NCI-H146 treated with DMSO at 0.1 percent for 48 hours (cell line): ENCODE results near the gene LDLRAD2.
"Not testable (repeated sequence)": the region's sequence is repeated elsewhere in the genome, so short reads cannot be mapped to it uniquely, and the experiment has no call there.

Source experiments
- DNase-seq: peaks from one replicate; lab custom pipeline; 2025; ENCODE audit not compliant: unreplicated experiment; lab: John Stamatoyannopoulos, UW

LDLRAD2 gene

GRCh38 chr1:21811875-21812305 is at the start of gene LDLRAD2:
TSS of gene LDLRAD2 (plus strand) at chr1:21812265. CDS start at chr1:21812452, 187 bp downstream.
- DNase-seq = no peak

DNA sequence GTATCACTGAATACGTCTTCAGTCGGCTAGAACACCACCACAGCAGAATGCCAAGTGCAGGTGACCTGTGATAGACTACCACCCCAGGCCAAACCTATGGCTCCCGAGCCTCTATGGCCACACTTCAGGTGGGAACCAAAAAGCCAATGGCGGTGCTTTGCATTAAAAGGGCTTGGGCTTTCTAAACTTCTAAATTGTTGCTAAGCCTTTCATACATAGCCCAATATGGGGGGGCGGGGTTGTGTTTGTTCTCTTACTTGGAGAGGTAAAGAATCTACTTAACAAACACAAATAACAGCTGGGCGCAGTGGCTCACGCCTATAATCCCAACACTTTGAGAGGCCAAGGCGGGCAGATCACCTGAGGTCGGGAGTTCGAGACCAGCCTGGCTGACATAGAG is 48.8 kb upstream of the LDLRAD2 start:
- no peak for DNase-seq

GRCh38 chr1:21763694-21764419 is 48.2 kb upstream of the LDLRAD2 start:
- DNase-seq = no peak

DNA sequence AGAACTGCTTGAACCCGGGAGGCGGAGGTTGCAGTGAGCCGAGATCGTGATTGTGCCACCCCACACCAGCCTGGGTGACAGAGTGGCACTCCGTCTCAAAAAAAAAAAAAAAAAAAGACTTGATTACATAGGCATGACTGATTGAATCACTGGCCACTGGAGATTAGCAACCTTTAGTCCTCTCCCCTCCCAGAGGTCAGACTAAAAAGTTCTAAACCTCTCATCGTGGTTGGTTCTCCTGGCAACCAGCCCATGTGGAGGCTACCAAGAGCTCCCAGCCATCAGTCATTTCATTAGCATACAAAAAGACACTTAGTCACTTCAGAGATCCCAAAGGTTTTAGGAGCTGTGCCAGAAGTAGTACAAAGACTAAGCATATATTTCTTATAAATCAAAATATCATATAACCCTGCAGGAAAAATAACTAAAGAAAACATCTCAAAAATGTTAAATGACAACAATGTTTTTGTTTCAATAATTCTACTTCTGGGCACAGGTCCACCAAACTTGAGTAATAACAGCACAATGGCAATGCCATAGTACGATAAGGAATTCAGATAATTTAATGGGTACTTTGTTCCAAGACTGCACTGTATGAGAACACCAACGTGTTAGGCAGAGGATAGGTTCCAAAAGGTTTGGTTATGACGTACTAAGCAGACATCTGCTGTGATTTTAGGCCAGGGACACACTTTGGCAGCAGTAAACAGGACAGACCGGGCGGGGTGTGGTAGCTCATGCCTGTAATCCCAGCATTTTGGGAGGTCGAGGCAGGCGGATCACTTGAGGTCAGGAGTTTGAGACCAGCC is 47.2 kb upstream of the LDLRAD2 start:
- no peak for DNase-seq

- no peak for DNase-seq
Observed at GRCh38 chr1:21766210-21766609, 45.9 kb upstream of the LDLRAD2 start.

DNA sequence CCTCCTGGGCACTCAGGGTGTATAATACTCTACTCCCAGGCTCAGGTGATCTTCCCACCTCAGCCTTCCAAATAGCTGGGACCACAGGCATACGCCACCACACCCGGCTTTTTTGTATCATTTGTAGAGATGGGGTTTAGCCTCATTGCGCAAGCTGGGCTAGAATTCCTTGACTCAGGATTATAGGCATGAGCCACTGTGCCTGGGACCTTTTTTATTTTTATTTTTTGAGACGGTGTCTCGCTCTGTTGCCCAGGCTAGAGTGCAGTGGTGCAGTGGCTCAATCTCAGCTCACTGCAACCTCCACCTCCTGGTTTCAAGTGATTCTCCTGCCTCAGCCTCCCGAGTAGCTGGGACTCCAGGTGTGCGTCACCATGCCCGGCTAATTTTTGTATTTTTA is 45.0 kb upstream of the LDLRAD2 start:
- DNase-seq = not testable (repeated sequence)

DNA sequence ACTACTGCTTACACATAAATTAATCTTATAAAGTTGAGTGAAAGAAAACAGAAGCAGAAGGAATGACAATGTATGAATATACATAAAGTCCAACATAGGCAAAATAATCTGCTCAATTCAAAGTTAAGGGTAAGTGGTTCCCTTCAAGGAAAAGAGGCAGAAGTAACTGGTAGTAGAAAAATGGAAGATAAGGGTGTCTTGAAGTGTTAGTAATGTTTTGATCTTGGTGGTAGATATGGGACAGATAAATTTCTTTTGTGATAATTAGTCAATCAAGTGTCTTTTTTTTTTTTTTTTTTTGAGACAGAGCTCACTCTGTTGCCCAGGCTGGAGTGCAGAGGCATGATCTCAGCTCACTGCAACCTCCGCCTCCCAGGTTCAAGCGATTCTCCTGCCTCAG is 41.9 kb upstream of the LDLRAD2 start:
- no peak for DNase-seq

DNA sequence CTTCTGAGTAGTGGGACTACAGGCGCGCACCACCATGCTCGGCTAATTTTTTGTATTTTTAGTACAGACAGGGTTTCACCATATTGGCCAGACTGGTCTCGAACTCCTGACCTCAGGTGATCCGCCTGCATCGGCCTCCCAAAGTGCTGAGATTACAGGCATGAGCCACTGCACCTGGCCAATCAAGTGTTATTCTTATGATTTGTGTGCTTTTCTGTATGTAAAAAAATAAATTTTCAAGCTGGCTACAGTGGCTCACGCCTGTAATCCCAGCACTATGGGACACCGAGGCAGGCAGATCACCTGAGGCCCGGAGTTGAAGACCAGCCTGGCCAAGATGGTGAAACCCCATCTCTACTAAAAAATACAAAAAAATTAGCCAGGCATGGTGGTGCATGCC is 41.5 kb upstream of the LDLRAD2 start:
- DNase-seq = not testable (repeated sequence)

DNA sequence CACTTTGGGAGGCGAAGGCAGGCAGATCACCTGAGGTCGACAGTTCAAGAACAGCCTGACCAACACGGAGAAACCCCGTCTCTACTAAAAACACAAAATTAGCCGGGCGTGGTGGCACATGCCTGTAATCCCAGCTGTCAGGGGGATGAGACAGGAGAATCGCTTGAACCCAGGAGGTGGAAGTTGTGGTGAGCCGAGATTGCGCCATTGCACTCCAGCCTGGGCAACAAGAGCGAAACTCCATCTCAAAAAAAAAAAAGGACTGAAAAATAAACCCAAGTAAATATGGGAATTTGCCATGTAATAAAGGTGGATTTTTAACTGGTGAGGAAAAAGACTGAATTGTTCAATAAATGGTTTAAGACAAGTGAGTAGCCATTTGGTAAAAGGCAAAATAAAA is 40.4 kb upstream of the LDLRAD2 start:
- not testable (repeated sequence) for DNase-seq

GRCh38 chr1:21773585-21773984 is 38.5 kb upstream of the LDLRAD2 start:
- DNase-seq = no peak

DNA sequence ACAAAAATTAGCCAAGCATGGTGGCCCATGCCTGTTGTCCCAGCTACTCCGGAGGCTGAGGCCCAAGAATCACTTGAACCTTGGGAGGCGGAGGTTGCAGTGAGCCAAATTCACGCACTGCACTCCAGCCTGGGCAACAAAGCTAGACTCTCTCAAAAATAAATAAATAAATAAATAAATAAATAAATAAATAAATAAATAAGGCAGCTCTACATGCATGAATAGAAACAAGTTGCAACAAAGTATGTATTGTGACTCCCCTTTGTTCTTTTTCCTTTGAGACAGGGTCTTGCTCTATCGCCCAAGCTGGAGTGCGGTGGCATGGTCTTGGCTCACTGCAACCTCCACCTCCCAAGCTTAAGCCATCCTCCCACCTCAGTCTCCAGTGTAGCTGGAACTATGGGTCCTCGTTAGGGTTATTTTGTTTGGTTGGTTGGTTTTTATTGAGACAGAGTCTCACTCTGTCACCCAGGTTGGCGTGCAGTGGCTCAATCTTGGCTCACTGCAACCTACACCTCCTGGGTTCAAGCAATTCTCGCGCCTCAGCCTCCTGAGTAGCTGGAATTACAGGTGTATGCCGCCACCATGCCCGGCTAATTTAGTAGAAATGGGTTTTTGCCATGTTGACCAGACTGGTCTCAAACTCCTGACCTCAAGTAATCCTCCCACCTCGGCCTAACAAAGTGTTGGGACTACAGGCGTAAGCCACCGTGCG is 37.1 kb upstream of the LDLRAD2 start:
- no peak for DNase-seq

GRCh38 chr1:21775550-21775914 is 36.5 kb upstream of the LDLRAD2 start:
- DNase-seq = no peak

DNA sequence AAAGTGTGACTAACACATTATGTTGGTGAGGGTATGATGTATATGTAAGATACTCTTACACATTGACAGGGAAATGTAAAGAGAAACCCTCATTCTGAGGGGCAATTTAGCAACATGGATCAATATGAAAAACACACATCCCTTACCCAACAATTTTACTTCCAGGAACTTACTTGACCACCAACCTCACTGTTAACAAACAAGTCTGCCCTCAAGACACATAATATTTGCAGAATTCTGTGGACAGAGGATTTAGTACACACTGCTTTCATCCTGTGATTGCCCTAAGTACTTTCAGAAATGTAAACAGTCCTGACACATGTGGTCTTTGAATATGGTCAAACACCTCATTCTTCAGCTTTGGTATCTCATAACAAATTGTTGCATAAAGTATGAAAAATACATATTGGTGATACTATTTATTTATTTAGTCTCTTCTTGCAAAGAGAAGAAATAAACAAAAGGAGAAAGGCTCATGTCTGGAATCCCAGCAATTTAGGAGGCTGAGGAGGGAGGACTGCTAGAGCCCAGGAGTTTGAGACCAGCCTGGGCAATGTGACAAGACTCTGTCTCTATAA is 36.0 kb upstream of the LDLRAD2 start:
- no peak for DNase-seq

GRCh38 chr1:21776925-21777324 is 35.1 kb upstream of the LDLRAD2 start:
- not testable (repeated sequence) for DNase-seq

GRCh38 chr1:21778405-21778727 is 33.7 kb upstream of the LDLRAD2 start:
- DNase-seq = no peak

GRCh38 chr1:21779613-21780521 is 32.2 kb upstream of the LDLRAD2 start:
- DNase-seq = no peak

GRCh38 chr1:21781815-21782348 is 30.2 kb upstream of the LDLRAD2 start:
- no peak for DNase-seq

- peak; percentile 10 for DNase-seq
Observed at GRCh38 chr1:21782349-21782867, 29.7 kb upstream of the LDLRAD2 start.

DNA sequence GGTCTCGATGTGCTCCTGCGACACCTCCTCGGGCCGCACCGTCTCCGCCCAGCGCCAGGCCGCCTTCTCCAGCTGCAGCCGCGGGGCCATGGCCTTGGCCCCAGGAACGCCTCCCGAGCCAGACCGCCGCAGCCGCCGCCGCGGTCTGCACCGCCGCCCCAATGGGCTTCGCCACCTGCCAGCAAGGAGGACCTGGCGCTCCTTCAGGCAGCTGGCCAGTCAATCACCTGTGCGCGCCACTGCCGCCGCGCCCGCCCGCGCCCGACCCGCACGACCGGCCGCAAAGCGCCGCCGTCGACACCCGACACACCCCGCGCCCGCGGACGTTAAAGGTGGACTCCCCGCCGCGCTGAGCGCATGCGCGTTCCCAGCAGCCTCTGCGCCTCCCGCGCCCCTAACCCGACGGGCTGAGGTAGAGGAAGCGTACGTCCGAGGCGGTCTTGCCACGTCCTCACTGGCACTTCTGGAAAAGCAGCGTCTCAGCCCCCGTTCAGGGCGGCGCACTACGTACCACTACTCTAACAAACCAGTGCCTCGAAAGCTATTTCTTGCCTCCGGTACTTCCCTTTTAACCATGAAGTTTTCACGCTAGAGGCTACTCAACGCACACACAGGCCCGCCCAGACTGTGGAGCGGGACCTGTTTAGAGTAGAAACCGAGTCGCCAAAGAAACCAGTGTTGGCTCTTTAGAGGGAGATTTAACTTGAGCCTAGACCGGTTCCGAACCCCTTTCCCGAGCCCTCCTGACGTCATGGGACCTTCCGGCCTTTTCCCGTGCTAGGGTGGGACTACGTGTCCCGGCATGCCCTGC is 29.0 kb upstream of the LDLRAD2 start, which contains the start of gene USP48:
Gene USP48 (minus strand): TSS at position 282 of the 811 bp plus-strand sequence. CDS start 192 bp downstream, at position 90.
- DNase-seq = peak; percentile 63
